ENCODE data around the gene FATE1. TPM values are rescaled to one million over a fixed set of nuclear protein-coding genes. Genes with fewer than 3 reads are reported as not detected.

Gene FATE1
- total RNA-seq, 1 experiment from 2014 or later: not detected

- Histone ChIP-seq H3K27me3 (ENCODE audit: control insufficient read depth, insufficient read depth, low read length) (no peaks in the 10 kb centered on the region), H3K27ac (ENCODE audit: low read length) (no peak overlapping the region), H3K4me1 (ENCODE audit: control insufficient read depth, insufficient read depth, low read length) (no peaks in the 10 kb centered on the region), H3K36me3 (ENCODE audit: control insufficient read depth, insufficient read depth, low read length) (no peaks in the 10 kb centered on the region), H3K9me3 (ENCODE audit: control insufficient read depth, insufficient read depth, low read depth, low read length) (no peaks in the 10 kb centered on the region), H3K4me3 (ENCODE audit: low read depth in 2 of 2, low read length in 2 of 2) (no peak overlapping the region)
- ChIA-PET POLR2A (no interaction called here), CTCF (no interaction called here)
- no TSS peak for BruUV-seq (replicated peaks)
- in situ Hi-C loops (cut with HindIII; ENCODE audit: low pct_unique_long_range_greater_than_20kb, low sequenced_read_pairs) (no loop called here), intact Hi-C loops (cut with micrococcal nuclease; ENCODE audit: unreplicated experiment) (no loop called here)
- TF ChIP-seq TCF7L2 (IDR thresholded peaks at IDR 0.05; ENCODE audit: low read depth, low read length) (no peak), REST (IDR thresholded peaks at IDR 0.05; ENCODE audit: insufficient read depth in 1 of 2, low read depth in 2 of 2, low read length in 1 of 2) (no peak), SIN3A (IDR thresholded peaks at IDR 0.05; ENCODE audit: borderline replicate concordance, insufficient read depth, low read depth, low read length) (no peak), POLR2AphosphoS5 (IDR thresholded peaks at IDR 0.05; ENCODE audit: low read depth, low read length) (no peak)
- TF ChIP-seq, protein P1, sequence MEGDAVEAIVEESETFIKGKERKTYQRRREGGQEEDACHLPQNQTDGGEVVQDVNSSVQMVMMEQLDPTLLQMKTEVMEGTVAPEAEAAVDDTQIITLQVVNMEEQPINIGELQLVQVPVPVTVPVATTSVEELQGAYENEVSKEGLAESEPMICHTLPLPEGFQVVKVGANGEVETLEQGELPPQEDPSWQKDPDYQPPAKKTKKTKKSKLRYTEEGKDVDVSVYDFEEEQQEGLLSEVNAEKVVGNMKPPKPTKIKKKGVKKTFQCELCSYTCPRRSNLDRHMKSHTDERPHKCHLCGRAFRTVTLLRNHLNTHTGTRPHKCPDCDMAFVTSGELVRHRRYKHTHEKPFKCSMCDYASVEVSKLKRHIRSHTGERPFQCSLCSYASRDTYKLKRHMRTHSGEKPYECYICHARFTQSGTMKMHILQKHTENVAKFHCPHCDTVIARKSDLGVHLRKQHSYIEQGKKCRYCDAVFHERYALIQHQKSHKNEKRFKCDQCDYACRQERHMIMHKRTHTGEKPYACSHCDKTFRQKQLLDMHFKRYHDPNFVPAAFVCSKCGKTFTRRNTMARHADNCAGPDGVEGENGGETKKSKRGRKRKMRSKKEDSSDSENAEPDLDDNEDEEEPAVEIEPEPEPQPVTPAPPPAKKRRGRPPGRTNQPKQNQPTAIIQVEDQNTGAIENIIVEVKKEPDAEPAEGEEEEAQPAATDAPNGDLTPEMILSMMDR (IDR thresholded peaks at IDR 0.05): no peak
- DNase-seq (ENCODE audit: low read depth, low spot score) (no peak), ATAC-seq (no peak)
Measured at GRCh38 chrX:151701531-151701930, 14.3 kb upstream of the FATE1 start.

DNA sequence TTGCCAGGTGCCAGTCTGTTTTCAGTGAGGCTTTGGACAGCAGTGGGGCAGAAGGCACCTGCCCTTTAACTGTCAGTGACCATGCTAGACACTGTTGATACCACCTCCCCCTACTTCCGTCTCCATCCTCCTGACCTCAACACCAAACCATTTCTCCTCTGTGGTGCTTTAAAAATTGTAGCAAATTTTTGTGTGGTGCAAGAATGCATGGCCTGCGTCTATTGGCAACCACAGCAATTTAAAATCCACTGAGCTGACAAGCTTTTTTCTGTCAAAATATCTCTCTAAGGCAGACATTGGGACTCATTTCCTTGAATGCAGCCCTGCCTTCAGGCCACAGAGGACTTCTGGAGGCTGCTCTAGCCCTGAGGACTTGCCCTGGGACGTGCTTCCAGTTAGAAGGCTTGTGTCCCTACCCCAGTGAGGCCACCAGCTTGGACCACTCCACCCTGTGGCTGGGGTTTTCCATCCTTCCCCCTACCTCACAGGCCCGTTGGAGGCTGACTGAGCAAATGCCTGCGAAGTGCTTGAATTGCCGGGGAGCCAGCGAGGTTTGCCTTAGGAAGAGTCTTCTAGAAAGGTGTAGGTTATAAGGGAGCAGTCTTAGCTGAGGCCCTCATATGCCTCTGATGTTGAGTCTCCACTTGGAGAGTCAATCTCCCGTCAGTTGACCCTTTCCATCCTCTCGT lies 13.7 kb upstream of the FATE1 start:
- ChIA-PET CTCF (no interaction called here), POLR2A (no interaction called here)
- intact Hi-C loops (cut with micrococcal nuclease; ENCODE audit: unreplicated experiment) (no loop called here), in situ Hi-C loops (cut with HindIII; ENCODE audit: low pct_unique_long_range_greater_than_20kb, low sequenced_read_pairs) (no loop called here)
- H3K4me1 ChIP-seq (ENCODE audit: control insufficient read depth, insufficient read depth, low read length): no peaks in the 10 kb centered on the region
- H3K9me3 ChIP-seq (ENCODE audit: control insufficient read depth, insufficient read depth, low read depth, low read length): no peaks in the 10 kb centered on the region
- TF ChIP-seq, protein P1 (IDR thresholded peaks at IDR 0.05): no peak
- TF ChIP-seq TCF7L2 (IDR thresholded peaks at IDR 0.05; ENCODE audit: low read depth, low read length): no peak
- no peak for TF ChIP-seq REST (IDR thresholded peaks at IDR 0.05; ENCODE audit: insufficient read depth in 1 of 2, low read depth in 2 of 2, low read length in 1 of 2)
- TF ChIP-seq POLR2AphosphoS5 (IDR thresholded peaks at IDR 0.05; ENCODE audit: low read depth, low read length): no peak
- no TSS peak for BruUV-seq (replicated peaks)
- DNase-seq (ENCODE audit: low read depth, low spot score) (no peak), ATAC-seq (no peak)
- no peaks in the 10 kb centered on the region for H3K36me3 ChIP-seq (ENCODE audit: control insufficient read depth, insufficient read depth, low read length)
- H3K27me3 ChIP-seq (ENCODE audit: control insufficient read depth, insufficient read depth, low read length): no peaks in the 10 kb centered on the region
- H3K4me3 ChIP-seq (ENCODE audit: low read depth in 2 of 2, low read length in 2 of 2): no peak overlapping the region
- H3K27ac ChIP-seq (ENCODE audit: low read length): no peak overlapping the region
